Stimulated activated CD8-positive, alpha-beta memory T cell treated with anti-CD3 and anti-CD28 coated beads, Interleukin-15, amount 100 ng/mL, for 4 hours (primary cell): ENCODE data around the gene SERPINA3.

ENCODE experiments used
- DNase-seq, 2 donors: peaks; one replicate each; pipeline ENCODE4 v3.0.0-alpha.2; 2020; ENCODE audit warnings: low read depth in 2 of 2

The SERPINA3 gene

DNA sequence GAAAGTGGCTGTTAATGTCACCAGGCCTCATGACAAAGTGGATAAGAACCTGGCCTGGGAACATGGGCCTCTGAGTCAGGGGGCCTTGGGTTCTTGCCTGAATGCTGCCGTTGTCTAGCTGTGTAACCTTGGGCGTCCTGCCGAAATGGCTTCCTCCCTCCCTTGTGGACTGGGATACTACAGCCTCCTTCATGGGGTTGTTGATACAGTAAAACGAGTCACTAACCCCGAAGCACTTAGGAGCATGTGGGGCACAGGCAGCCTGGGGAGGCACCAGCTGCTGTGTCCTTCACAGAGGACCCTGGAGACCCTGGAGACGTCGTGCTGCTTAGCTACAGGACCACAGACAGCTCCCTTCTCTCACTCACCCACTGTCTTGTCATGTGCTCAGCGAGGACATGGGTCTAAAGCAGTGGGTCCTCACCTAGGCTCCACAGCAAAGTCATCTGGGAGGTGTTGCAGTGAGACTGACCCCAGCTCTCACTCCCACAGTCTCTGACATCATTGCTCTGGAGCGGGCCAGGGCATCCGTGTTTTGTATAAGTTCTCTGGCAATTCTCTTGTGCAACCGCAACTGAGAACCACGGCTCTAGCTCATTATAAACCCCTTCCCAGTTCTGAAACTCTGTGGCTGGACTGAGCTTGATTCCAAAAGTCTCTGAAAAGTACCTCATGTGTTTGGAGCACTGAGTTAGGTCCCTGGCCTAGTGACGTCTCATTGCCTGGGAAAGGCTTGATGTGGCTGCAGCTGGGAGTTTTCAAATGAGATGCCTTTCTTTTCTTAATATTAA is 42.1 kb downstream of the SERPINA3 start:
- no peak for DNase-seq

DNA sequence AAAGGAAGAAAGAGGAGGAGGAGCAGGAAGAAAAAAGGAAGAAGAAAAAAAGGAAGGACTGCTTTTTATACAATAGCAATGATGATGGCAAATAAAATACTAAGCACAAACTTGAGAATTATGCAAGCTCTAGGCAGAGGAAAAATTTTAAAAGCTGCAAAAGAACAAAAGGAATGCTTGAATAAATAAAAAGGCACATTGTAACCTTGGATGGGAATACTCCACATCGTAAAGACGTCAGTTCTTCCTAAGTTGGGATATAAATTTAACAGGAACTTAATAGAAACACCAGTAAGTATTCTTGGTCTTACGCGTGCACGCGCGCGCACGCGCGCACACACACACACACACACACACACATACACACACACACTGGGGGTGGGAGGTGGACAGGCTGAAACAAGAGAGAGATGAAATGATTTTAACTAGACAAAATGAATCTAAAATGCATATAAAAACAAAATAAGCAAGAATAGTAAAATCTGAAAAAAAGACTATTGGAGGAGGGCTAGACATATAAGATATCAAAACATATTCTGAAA is 43.0 kb downstream of the SERPINA3 start:
- no peak for DNase-seq

DNA sequence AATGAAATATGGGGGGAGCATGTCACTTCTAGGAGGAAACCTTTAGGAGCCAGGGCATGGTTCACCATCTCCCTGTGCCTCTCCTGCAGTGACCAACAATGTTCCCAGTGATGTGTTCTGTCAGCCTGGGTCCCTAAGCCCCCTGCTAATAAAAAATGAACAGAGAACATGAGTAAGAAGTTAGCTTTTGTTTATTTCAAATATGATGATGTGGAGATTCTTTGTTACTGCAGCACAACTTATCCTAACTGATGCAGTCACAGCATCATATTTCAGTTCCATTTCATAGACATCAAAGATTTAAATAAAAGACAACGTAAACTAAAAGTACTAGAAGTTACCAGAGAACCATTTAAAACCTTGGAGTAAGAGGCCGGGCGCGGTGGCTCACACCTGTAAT is 43.9 kb downstream of the SERPINA3 start:
- DNase-seq = no peak

DNA sequence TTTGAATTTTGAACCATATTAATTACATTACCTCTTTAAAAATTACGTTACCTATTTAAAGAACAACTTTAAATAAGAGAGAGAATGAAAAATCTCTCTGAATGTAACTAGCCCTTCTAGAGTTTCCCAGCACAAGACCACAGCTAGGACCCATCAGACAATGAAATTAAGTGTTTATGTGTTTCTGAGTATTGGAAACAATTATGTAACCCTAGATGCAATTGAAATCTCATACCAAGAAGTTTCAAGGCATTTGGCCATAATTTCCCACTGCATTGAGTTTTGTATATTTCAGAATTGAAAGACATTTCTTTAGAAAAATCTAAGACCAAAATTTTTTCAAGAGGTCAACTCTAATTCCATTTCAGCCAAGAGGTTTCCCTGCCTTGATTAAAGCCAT is 47.1 kb downstream of the SERPINA3 start:
- DNase-seq = no peak

DNA sequence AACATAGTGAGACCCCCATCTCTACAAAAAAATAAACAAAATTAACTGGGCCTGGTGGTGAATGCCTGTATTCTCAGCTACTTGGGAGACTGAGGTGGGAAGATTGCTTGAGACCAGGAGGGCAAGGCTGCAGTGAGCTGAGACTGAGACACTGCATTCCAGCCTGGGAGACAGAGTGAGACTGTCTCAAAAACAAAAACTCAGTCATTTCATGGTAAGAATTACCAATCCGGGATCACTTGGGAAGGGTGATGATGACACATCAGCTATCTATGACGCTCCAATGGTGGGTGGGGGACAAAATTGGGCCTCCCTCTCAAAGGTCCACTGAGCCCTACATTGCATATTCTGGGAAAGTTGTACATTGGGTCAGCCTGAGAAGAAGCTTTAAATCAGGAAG is 47.7 kb downstream of the SERPINA3 start:
- DNase-seq = no peak

DNA sequence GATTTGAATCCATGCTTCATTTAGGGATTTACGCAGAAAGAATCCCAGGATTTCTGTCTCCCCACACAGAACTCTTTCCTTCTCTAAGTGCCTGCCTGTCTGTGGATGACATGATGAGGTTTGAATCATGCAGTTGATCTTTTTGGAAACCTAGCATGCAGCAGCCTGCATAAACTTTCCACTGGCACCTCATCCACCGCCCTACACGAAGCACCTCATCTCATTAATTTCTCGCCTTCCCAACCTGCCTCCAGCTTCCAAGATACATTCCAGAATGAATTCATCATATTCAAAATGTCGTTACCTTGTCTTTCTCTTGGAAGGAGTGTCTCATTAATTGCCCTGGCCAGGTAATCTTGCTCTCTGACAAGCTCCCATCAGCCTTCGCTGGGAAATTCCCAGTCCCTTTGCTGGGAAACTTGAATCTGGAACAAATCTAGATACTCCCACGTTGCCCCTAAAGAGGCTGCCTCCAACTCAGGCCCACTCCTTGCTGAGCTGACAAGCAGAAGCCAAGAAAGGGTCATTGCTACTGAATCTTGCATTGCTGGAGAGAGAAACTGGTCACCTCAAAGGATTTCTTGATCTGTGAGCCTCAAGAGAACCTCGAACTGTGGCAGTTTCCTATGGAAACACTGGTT is 48.2 kb downstream of the SERPINA3 start:
- DNase-seq = no peak

DNA sequence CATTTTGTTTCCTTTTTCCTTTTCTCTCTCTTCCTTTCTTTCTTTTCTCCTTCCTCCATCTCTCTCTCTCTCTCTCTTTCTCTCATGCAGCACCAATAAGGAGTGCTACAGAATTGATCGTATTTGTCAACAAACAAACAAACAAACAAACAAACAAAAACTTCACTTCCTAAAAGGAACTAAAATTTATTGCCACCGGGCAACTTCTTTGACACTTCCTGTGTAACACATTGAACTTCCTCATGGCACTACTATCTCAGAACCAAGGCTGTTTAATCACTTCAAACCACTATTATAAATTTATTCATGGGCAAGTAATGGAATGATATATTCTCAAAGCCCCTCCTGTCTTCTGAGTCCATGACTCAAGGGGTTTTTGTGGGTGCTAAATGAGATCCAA is 51.3 kb downstream of the SERPINA3 start:
- DNase-seq = no peak

DNA sequence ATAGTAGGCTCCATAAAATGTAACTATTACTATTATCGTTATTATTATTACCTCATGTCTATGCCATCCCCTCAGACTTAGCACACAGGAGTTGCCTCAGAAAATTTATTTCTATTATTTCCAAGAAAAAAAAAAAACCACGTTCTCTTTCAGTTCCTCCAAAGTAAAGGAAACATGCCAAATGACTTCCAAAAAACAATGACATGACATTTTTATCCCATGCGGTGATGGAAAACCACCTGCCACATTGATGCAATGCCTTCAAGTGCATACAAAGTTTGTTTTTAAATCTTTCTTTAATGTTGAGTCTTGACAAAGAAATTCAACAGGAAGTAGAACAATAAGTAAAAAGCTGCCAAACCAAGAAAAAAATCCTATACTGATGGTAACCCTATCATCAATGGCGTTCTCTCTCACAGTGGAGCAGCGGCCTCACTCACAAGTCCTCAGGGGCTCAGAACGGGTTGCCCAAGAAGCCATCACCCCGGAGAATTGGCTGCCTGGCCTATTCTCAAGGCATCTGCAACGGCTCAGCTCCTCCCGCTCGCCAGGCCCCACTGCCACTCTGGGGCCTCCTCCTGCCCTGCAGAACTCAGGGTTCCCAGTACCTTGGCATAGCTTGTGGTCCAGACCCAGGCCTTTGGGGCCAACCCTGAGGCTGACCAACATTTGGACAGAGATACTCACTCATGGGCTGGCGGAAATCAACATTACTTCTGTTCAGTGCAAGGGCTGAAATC is 51.9 kb downstream of the SERPINA3 start:
- DNase-seq = no peak

DNA sequence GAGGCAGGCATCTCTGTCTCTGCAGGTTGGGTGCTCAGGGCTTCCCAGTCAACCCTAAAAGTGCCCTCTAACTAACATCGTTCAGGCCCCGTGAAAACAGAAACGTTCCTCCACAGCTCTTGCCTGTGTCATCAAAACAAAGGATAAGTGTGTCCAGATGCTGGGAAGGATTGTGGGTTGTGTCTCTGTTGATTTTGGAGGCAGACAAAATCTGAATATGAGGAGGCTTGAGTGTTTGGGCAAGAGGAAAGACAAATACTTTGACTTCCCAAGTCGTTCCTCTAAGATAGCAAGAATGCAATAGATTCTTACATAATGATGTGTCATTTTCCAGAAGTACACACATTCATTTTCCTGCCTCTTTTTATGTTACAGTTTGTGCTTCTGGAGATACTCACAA is 52.9 kb downstream of the SERPINA3 start:
- no peak for DNase-seq

DNA sequence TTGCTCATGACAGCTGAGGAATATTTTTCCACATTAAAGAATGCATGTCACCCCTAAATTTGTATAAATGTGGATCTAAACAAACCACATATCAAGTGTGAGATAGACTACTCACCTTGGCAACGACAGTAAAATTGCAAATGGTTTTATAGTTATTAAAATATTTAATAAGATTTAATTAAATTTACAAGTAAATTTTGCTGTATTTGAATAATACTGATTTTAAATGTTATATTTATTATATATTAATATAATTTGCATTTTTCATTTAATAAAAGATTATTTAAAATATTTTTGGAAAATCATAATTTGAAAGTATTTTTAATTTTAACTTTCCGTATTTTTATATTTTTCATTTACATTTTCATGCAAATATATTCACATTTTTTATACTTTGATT is 53.4 kb downstream of the SERPINA3 start:
- no peak for DNase-seq

DNA sequence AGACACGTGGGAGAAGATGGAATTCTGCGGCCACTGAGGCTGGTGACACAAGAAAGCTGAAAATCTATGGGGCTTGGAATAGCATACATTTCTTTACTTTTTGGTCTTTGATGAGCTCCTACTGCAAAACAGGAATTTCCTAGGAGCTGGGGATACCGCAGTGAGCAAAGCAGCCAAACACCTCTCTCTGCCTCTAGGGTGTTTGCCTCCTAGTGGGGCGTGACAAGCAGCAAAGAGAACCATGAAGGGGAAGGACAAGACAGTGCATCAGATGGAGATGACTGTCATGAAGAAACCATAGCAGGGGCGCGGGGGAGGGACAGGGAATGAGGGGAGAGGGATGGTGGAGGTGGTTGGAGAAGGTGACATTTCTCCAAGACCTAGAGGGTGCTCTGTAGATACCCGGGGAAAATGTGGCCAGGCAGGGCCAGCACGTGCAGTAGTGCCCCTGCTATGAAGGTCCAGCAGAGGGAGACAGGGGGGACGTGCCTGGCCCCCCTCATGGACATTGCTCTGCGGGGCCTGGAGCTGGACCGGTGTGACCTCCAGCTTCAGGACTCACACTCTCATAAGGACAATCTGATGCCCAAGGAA is 58.6 kb downstream of the SERPINA3 start:
- no peak for DNase-seq

DNA sequence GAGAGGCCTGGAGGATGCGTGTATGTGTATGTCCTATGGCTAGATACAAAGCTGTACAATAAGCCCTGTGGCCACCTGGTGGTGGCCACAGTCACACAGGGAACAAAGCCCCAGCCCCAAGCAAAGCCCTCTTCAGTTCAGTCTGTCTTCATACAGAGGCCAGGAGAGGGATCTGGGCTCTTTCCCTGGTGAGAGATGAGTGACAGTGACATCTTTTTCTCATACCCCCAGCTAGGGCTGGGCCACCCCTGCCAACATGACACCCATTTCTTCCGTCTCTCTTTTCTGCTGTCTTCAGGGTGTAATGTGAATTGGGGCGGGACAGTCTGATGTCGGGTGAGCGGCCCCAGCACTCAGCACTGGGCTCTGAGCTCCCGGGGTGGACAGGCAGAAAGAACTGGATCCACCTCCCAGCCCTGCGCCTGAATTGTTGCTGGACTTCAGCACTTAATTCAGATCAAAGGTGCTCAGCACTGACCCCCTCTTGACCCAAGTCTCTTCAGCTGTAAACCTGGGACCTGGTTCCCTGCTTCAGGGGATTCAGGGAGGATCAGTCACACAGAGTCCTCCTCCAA is 59.8 kb downstream of the SERPINA3 start:
- DNase-seq = no peak

DNA sequence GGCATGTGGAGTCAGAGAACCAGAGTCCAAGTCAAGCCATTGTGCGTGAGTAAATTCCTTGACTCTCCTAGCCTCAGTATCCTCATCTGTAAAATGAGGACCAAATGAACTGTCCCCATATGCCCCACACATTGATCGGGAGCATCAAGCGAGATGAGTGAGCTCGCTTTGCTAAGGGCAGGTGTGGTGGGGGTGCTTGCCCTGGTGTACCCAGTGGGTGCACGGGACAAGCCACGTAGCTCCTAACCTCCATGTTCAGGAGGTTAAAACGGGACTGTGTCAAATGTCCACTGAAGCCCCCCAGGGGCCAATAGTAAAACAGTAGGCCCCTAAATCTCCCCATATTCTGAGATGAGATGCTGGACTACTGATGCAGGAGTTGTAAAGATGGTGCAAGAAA is 60.9 kb downstream of the SERPINA3 start:
- no peak for DNase-seq
